ENCODE measurements around the gene TTC5.

DNA sequence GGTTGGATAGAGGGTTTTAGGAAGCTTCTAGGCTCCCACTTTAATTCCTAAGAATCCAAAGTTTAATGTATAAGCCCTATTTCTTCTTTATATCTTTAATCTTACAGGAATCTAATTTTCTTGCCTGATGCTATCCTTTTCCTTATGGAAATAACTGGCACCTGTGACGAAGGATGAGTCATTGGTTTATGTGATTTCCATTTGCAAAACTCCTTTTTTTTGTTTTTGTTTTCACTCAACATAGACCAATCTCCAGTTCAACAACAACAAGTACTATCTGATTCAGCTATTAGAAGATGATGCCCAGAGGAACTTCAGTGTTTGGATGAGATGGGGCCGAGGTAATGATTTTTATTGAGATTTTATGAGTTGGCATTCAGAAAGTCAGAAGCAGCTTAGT lies 44.5 kb upstream of the TTC5 start:
- TF ChIP-seq, protein P1, sequence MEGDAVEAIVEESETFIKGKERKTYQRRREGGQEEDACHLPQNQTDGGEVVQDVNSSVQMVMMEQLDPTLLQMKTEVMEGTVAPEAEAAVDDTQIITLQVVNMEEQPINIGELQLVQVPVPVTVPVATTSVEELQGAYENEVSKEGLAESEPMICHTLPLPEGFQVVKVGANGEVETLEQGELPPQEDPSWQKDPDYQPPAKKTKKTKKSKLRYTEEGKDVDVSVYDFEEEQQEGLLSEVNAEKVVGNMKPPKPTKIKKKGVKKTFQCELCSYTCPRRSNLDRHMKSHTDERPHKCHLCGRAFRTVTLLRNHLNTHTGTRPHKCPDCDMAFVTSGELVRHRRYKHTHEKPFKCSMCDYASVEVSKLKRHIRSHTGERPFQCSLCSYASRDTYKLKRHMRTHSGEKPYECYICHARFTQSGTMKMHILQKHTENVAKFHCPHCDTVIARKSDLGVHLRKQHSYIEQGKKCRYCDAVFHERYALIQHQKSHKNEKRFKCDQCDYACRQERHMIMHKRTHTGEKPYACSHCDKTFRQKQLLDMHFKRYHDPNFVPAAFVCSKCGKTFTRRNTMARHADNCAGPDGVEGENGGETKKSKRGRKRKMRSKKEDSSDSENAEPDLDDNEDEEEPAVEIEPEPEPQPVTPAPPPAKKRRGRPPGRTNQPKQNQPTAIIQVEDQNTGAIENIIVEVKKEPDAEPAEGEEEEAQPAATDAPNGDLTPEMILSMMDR (IDR thresholded peaks at IDR 0.05; ENCODE audit: insufficient read depth, low read length, poor library complexity, severe bottlenecking), result no peak
- no peak for TF ChIP-seq EZH2phosphoT487 (conservative IDR thresholded peaks at IDR 0.05; ENCODE audit: low read length)
